Activated CD4-positive, alpha-beta T cell treated with anti-CD3 and anti-CD28 coated beads for 24 hours (primary cell): ENCODE data around the gene HNRNPLL.
"Not testable (repeated sequence)": the region's sequence is repeated elsewhere in the genome, so short reads cannot be mapped to it uniquely, and the experiment has no call there.

Source experiments
- DNase-seq, 2 donors: peaks; one replicate each; pipeline ENCODE4 v3.0.0-alpha.2; 2020; ENCODE audit warnings: low read depth in 2 of 2

HNRNPLL gene

GRCh38 chr2:38552259-38552658, 50.5 kb downstream of the HNRNPLL start:
- DNase-seq, result no peak

GRCh38 chr2:38551746-38552145, 51.0 kb downstream of the HNRNPLL start:
- no peak for DNase-seq

- DNase-seq, result no peak
Observed at GRCh38 chr2:38551171-38551570, 51.6 kb downstream of the HNRNPLL start.

DNA sequence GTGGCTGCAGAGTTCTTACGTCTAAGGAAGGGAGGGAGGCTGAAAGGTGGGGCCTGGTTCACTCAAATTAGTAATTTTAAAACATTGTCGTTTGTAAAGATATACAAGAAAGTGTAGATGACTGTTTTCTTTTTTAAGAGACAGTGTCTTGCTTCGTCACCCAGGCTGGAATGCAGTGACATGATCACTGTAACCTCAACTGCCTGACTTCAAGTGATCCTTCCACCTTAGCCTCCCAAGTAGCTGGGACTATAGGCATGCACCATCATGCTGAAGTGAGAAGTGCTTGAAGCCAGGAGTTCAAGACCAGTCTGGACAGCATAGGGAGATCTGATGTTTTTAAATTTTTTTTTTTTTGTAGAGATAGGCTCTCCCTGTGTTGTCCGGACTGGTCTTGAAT, 52.9 kb downstream of the HNRNPLL start:
- no peak for DNase-seq

GRCh38 chr2:38549071-38549704, 53.5 kb downstream of the HNRNPLL start:
- no peak for DNase-seq

DNA sequence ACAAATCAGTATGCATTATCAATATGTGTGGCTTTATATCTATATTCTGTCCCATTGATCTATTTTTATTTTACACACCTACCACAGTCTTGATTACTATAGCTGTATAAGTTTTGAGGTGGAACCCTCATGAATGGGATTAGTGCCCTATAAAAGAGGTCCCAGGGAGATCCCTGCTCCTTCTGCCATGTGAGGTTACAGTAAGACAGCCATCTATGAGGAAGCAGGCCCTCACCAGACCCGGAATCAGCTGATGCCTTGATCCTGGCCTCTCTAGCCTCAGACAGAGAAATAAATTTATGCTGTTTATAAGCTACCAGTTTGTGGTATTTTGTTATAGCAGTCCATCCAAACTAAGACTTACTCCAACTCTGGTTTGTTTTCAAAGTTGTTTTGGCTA, 54.9 kb downstream of the HNRNPLL start:
- no peak for DNase-seq

- DNase-seq, result no peak
Observed at GRCh38 chr2:38546585-38546984, 56.1 kb downstream of the HNRNPLL start.

GRCh38 chr2:38546064-38546463, 56.7 kb downstream of the HNRNPLL start:
- DNase-seq, result no peak

GRCh38 chr2:38542248-38542631, 60.5 kb downstream of the HNRNPLL start:
- not testable (repeated sequence) for DNase-seq

DNA sequence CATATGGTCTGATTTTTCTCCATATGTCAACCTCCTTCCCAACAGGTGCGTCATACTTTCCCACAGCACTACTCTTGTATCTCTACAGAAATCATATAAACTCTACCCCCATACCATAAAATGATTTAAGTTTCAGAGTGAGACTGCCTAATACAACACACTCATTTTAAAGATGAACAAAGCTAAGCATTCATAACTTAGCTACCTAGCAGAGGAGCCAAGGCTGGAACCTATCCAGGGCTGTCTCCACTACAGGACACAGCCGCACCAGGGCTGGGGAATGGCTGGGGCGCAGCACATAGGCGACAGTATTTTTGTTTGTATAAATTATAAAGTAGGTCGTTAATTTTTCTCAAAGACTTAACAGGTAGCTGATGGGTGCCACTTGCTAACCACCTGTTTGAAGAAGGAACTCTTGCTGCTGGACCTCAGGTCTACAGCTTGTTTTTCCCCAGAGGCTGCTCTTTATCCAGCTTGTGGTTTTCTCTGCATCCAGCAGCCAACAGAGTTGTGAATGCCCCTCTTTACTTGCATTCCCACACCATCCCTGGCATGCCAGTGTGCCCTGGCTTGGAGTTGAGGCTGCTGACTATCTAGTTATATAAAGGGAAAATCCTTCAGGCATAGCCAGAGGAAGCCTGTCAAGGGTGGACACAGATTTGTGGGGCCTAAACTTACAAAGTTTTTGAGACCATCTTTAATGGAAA, 62.0 kb downstream of the HNRNPLL start:
- no peak for DNase-seq

DNA sequence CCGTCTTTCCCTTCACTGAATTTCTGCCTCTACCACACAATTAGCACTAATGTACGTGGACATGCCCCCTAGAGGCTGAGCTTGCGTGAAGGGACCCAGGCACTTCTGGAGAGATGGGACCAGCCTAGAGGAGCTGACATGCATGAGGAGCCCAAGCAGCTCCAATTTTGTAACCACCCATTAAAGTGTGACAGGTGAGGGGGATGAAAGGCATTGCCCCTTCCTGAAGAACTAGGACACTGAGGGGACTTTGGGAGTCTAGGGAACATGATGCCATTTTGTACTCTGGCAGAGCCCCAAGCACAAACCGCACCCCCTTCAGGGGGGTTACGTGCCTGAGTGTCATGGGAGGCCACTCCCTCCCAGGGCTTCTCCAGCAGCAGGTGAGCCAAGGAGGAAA, 63.6 kb downstream of the HNRNPLL start:
- no peak for DNase-seq

GRCh38 chr2:38537937-38538525, 64.7 kb downstream of the HNRNPLL start:
- DNase-seq, result no peak

DNA sequence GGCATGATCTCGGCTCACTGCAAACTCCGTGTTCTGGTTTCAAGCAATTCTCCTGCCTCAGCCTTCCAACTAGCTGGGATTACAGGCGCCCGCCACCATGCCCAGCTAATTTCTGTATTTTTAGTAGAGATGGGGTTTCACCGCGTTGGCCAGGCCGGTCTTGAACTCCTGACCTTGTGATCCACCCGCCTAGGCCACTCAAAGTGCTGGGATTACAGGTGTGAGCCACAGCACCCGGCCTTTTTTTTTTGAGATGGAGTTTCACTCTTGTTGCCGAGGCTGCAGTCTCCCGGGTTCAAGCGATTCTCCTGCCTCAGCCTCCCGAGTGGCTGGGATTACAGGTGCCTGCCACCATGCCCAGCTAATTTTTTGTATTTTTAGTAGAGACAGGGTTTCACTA, 65.4 kb downstream of the HNRNPLL start:
- DNase-seq, result not testable (repeated sequence)

DNA sequence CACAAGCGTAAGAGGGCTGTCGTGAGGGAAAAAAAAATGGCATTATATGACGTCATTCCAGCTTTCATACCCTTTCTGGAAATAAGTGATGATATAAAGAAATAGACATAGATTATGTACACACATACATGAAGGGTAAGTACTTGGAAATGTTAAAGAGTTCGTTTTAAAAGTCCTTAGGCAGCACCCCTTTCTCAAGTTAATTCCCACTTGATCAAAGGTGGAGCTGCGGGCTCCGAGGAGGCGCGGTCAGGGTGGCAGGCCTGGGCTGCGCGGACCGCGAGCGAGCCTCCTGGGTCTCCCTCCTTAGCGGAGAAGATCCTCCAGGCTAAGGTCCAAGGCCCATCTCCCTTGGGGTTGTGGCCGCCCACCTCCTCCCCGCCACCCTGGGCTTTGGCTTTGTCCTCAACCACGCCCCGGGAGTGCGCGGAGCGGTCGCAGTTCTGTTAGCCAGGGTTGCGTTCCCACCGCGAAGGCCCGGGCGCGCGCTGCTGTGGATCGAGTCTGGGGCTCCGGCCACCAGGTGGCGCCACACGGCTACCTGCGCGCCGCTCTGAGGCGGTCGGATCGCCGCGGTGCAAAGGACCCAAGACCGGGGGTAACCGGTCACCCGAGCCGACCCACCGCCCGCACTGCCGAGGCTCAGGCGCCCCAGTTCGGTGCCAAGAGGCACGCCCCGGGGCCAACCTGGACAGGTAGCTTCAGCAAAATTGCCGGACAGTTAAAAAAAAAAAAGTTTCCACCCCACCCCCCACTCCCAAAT, 66.8 kb downstream of the HNRNPLL start:
- peak; percentile 76 to 88 for DNase-seq

GRCh38 chr2:38535404-38535743, 67.4 kb downstream of the HNRNPLL start:
- no peak for DNase-seq

DNA sequence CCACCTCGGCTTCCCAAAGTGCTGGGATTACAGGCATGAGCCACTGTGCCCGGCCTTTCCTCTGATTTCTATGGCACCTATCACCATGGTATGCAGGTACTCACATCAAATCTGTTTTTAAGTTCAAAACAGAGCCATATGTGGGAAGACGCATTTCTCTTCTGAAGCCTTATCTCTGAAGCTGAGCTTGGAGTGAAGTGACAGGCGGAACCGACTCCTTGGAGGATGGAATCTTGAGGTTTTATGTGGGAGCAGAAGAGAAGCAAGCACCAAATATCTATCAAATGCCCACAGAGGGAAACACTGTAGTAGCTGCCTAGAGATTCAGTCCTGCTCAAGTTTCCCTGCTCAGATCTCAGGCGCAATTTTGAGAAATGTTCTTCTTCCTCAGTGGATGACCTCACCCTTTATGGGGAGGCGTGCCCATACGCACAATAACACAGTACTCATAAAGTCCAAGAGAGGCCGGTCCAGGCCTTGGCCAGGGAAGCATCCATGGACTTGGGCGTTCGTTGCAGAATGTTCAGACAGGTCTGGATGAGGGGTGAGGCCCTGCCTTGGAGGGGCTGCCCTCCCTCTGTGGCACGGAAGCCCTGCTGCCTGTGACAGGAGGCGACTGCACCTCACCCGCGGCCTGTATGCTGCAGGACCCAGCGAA, 67.9 kb downstream of the HNRNPLL start:
- DNase-seq, result no peak

GRCh38 chr2:38533757-38534545, 68.8 kb downstream of the HNRNPLL start:
- no peak for DNase-seq

DNA sequence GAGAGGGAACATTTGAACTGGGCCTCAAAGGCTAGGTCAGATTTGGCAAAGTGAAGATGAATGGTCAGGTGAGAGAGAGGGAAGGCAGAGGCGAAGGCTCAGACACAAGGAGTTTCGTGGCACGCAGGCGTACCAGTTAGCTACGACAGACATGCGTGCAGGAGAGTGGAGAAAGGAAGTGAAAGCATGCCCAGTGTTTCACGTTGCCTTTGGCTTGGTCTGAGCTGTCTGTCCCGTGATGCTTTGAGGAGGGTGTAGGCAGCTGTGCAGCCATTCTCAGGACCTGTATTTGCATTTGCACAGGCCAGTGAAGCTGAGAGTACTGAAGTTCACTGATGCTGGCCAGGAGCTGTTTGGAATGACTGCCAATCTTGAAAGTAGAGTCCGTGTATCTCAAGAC, 69.5 kb downstream of the HNRNPLL start:
- no peak for DNase-seq

- DNase-seq, result no peak
Observed at GRCh38 chr2:38532366-38532765, 70.4 kb downstream of the HNRNPLL start.

GRCh38 chr2:38529208-38529607, 73.5 kb downstream of the HNRNPLL start:
- DNase-seq, result no peak

GRCh38 chr2:38528534-38528933, 74.2 kb downstream of the HNRNPLL start:
- no peak for DNase-seq
